DOHH2 (cell line): ENCODE data around the gene SUCO.

Experiments
- CTCF ChIP-seq: fragments of 200-600 bp; sonication (generic); IDR thresholded peaks from one replicate; pipeline ENCODE4 v1.5.1; 2014; ENCODE audit warnings: antibody characterized with exemption, mild to moderate bottlenecking, low read depth, low read length; ENCODE audit not compliant: poor library complexity, severe bottlenecking
- EZH2phosphoT487 ChIP-seq: fragments of 200-600 bp; sonication (generic); IDR thresholded peaks from 2 replicates; pipeline ENCODE4 v1.6.1; 2017; ENCODE audit warnings: borderline replicate concordance, mild to moderate bottlenecking, antibody characterized with exemption, low read length, moderate library complexity, mixed read lengths

GRCh38 chr1:172566196-172566997 is 33.4 kb downstream of the SUCO start:
- TF ChIP-seq CTCF, result no peak
- no peak for TF ChIP-seq EZH2phosphoT487
